ENCODE data around the gene PYDC1.

- TF ChIP-seq POLR2AphosphoS5 (IDR thresholded peaks at IDR 0.05; ENCODE audit: low read depth, low read length), result no peak; the same call in 1 of the 2 replicates
- TF ChIP-seq POLR2A (IDR thresholded peaks at IDR 0.05; ENCODE audit: low read depth, low read length), result no peak
Observed at GRCh38 chr16:31182391-31182790, 34.5 kb downstream of the PYDC1 start.

All from GM12891 (cell line).